Measurements from ENCODE around the gene DLG2. TPM values are rescaled to one million over a fixed set of nuclear protein-coding genes. Genes with fewer than 3 reads are reported as not detected.

Gene DLG2
- total RNA-seq, 1 donor: 1.3 TPM

GRCh38 chr11:85464283-85464682, 162.9 kb downstream of the DLG2 start:
- TF ChIP-seq CTCF (IDR thresholded peaks at IDR 0.05; ENCODE audit: insufficient read depth, low read depth, low read length): no peak
- DNase-seq (ENCODE audit: low read depth): no peak
- no peak overlapping the region for H3K4me3 ChIP-seq (ENCODE audit: low read depth, low read length)

- H3K4me3 ChIP-seq (ENCODE audit: low read depth, low read length): no peak overlapping the region
- DNase-seq (ENCODE audit: low read depth): no peak
- TF ChIP-seq CTCF (IDR thresholded peaks at IDR 0.05; ENCODE audit: insufficient read depth, low read depth, low read length): no peak
Observed at GRCh38 chr11:85459304-85459703, 167.8 kb downstream of the DLG2 start.

GRCh38 chr11:85444479-85444878, 182.7 kb downstream of the DLG2 start:
- no peak for TF ChIP-seq CTCF (IDR thresholded peaks at IDR 0.05; ENCODE audit: insufficient read depth, low read depth, low read length)

GRCh38 chr11:85440273-85440672, 186.9 kb downstream of the DLG2 start:
- no peak for DNase-seq (ENCODE audit: low read depth)
- no peak for TF ChIP-seq CTCF (IDR thresholded peaks at IDR 0.05; ENCODE audit: insufficient read depth, low read depth, low read length)
- no peak overlapping the region for H3K4me3 ChIP-seq (ENCODE audit: low read depth, low read length)

More at GRCh38 chr11:85444479-85444878, 182.7 kb downstream of the DLG2 start:
- DNase-seq (ENCODE audit: low read depth): no peak
- no peak overlapping the region for H3K4me3 ChIP-seq (ENCODE audit: low read depth, low read length)

- no peak for TF ChIP-seq CTCF (IDR thresholded peaks at IDR 0.05; ENCODE audit: insufficient read depth, low read depth, low read length)
- no peak for DNase-seq (ENCODE audit: low read depth)
- no peak overlapping the region for H3K4me3 ChIP-seq (ENCODE audit: low read depth, low read length)
Observed at GRCh38 chr11:85438328-85438727, 188.8 kb downstream of the DLG2 start.

- no peak for DNase-seq (ENCODE audit: low read depth)
- H3K4me3 ChIP-seq (ENCODE audit: low read depth, low read length): no peak overlapping the region
- TF ChIP-seq CTCF (IDR thresholded peaks at IDR 0.05; ENCODE audit: insufficient read depth, low read depth, low read length): no peak
Observed at GRCh38 chr11:85431319-85431718, 195.8 kb downstream of the DLG2 start.

- no peak for DNase-seq (ENCODE audit: low read depth)
- no peak overlapping the region for H3K4me3 ChIP-seq (ENCODE audit: low read depth, low read length)
- TF ChIP-seq CTCF (IDR thresholded peaks at IDR 0.05; ENCODE audit: insufficient read depth, low read depth, low read length): no peak
Observed at GRCh38 chr11:85423794-85424193, 203.3 kb downstream of the DLG2 start.
